HG02973 (cell line): ENCODE measurements around the gene DIPK1A.
A peak's percentile ranks its signal among the peaks of the same experiment; 100 is the strongest.

Experiments used
- ATAC-seq: cut with Tn5 transposase; IDR thresholded peaks from one replicate; pipeline ENCODE4 v1.9.1; 2021; ENCODE audit warnings: moderate library complexity; ENCODE audit not compliant: unreplicated experiment

DIPK1A gene

GRCh38 chr1:92956254-92957029 lies 4.8 kb downstream of the DIPK1A start:
- ATAC-seq: no peak

GRCh38 chr1:92953491-92953890 lies 7.8 kb downstream of the DIPK1A start:
- peak; percentile 64 for ATAC-seq

- no peak for ATAC-seq
These were observed 8.5 kb downstream of the DIPK1A start for GRCh38 chr1:92952714-92953113.

- peak; percentile 56 for ATAC-seq
These were observed 10.1 kb downstream of the DIPK1A start for GRCh38 chr1:92951141-92951582.

GRCh38 chr1:92949937-92950817 lies 11.1 kb downstream of the DIPK1A start:
- no peak for ATAC-seq

- no peak for ATAC-seq
These were observed 13.2 kb downstream of the DIPK1A start for GRCh38 chr1:92948071-92948470.

GRCh38 chr1:92945748-92946270 lies 15.5 kb downstream of the DIPK1A start:
- ATAC-seq: no peak

GRCh38 chr1:92944901-92945747 lies 16.1 kb downstream of the DIPK1A start:
- no peak for ATAC-seq

- no peak for ATAC-seq
These were observed 17.8 kb downstream of the DIPK1A start for GRCh38 chr1:92943502-92943847.

GRCh38 chr1:92940541-92940940 lies 20.7 kb downstream of the DIPK1A start:
- ATAC-seq: no peak

GRCh38 chr1:92937731-92938130 lies 23.5 kb downstream of the DIPK1A start:
- ATAC-seq: no peak

- no peak for ATAC-seq
These were observed 24.4 kb downstream of the DIPK1A start for GRCh38 chr1:92936865-92937264.

GRCh38 chr1:92934395-92935378 lies 26.6 kb downstream of the DIPK1A start:
- no peak for ATAC-seq

GRCh38 chr1:92933459-92933858 lies 27.8 kb downstream of the DIPK1A start:
- ATAC-seq: no peak

- ATAC-seq: no peak
These were observed 29.6 kb downstream of the DIPK1A start for GRCh38 chr1:92931691-92932090.

- peak; percentile 71 for ATAC-seq
These were observed 31.8 kb downstream of the DIPK1A start for GRCh38 chr1:92929461-92929860.

- no peak for ATAC-seq
These were observed 33.4 kb downstream of the DIPK1A start for GRCh38 chr1:92927870-92928269.

- no peak for ATAC-seq
These were observed 34.4 kb downstream of the DIPK1A start for GRCh38 chr1:92926873-92927272.

GRCh38 chr1:92924501-92924900 lies 36.8 kb downstream of the DIPK1A start:
- ATAC-seq: no peak

GRCh38 chr1:92923664-92924063 lies 37.6 kb downstream of the DIPK1A start:
- ATAC-seq: no peak
